SK-N-SH (cell line): ENCODE measurements around the gene PDE4B.

Experiments used
- POLR2AphosphoS5 ChIP-seq: IDR thresholded peaks from 2 replicates; pipeline ENCODE4 v1.6.1; 2012; ENCODE audit warnings: low read depth, low read length
- SMC3 ChIP-seq: IDR thresholded peaks from 2 replicates; pipeline ENCODE4 v1.6.1; 2012; ENCODE audit warnings: low read depth, low read length, improper control_type of control experiment
- TF ChIP-seq, protein P1 (sequence below): fragments of 200-600 bp; sonication (generic); IDR thresholded peaks from 2 replicates; pipeline ENCODE4 v1.6.1; 2017; ENCODE audit warnings: antibody characterized with exemption, mild to moderate bottlenecking, moderate library complexity

DNA sequence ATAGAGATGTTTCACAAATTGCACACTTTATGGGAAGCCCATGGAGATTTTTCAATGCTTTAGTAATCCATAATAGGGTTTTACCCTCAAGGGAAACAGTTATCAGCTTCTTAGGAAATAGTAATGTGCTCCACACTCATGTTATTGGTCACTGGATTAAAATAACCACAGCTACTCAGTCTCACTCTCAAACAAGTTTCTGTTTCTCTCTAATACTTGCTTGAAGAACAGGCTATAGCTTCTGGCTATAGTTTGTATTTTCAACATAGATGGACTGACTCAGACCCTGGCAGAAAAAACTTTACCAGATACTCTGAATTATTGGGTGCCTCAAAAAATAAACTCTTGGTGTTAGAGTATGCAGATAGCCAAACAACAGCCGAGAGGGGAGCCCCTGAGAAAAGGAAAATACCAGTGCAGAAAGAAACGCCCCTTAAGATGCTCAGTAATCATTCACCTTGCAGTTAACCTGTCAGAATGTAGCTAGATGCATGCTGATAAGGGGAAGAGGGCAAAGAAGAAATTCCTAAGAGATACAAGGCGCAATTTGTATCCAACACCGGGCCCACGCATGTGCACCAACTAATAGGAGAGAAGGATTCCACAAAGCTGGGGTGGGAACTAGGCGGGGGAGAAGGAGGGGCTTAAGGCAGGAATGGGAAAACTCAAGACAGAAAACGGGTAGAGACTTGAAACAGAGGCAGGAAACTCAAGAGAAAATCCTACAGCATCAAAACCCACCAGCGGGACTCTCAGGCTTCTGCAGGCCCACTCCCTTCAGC, 30.4 kb upstream of the PDE4B start:
- TF ChIP-seq, protein P1, sequence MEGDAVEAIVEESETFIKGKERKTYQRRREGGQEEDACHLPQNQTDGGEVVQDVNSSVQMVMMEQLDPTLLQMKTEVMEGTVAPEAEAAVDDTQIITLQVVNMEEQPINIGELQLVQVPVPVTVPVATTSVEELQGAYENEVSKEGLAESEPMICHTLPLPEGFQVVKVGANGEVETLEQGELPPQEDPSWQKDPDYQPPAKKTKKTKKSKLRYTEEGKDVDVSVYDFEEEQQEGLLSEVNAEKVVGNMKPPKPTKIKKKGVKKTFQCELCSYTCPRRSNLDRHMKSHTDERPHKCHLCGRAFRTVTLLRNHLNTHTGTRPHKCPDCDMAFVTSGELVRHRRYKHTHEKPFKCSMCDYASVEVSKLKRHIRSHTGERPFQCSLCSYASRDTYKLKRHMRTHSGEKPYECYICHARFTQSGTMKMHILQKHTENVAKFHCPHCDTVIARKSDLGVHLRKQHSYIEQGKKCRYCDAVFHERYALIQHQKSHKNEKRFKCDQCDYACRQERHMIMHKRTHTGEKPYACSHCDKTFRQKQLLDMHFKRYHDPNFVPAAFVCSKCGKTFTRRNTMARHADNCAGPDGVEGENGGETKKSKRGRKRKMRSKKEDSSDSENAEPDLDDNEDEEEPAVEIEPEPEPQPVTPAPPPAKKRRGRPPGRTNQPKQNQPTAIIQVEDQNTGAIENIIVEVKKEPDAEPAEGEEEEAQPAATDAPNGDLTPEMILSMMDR, result no peak
- TF ChIP-seq SMC3 (no peak), POLR2AphosphoS5 (no peak)
